ENCODE data around the gene FAM168A. TPM values are rescaled to one million over a fixed set of nuclear protein-coding genes. Genes with fewer than 3 reads are reported as not detected.

FAM168A gene
- total and polyA plus RNA-seq, 2 of the 8 experiments (the other 6 are each of a cell fraction or from before 2014, with no cell fraction given): 17.1 to 21.6 TPM

DNA sequence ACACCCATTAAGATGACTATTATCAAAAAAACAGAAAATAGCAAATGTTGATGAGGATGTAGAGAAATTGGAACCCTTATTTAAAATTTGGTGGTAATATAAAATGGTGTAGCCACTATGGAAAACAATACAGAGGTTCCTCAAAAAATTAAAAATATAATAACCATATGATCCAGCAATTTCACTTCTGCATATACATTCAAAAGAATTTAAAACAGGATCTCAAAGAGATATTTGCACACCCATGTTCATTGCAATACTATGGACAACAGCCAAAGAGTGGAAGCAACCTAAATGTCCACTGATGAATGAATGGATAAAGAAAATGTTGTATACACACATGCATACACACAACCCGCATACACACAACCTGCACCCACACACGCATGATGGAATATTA is 102.2 kb downstream of the FAM168A start (continued):
- TF ChIP-seq CHD7 (IDR thresholded peaks at IDR 0.05; ENCODE audit: insufficient replicate concordance, low read length): no peak
- no peak for TF ChIP-seq JUND (IDR thresholded peaks at IDR 0.05; ENCODE audit: low read length)
- TF ChIP-seq NRF1 (IDR thresholded peaks at IDR 0.05; ENCODE audit: low read depth, low read length): no peak
- TF ChIP-seq, protein P1, sequence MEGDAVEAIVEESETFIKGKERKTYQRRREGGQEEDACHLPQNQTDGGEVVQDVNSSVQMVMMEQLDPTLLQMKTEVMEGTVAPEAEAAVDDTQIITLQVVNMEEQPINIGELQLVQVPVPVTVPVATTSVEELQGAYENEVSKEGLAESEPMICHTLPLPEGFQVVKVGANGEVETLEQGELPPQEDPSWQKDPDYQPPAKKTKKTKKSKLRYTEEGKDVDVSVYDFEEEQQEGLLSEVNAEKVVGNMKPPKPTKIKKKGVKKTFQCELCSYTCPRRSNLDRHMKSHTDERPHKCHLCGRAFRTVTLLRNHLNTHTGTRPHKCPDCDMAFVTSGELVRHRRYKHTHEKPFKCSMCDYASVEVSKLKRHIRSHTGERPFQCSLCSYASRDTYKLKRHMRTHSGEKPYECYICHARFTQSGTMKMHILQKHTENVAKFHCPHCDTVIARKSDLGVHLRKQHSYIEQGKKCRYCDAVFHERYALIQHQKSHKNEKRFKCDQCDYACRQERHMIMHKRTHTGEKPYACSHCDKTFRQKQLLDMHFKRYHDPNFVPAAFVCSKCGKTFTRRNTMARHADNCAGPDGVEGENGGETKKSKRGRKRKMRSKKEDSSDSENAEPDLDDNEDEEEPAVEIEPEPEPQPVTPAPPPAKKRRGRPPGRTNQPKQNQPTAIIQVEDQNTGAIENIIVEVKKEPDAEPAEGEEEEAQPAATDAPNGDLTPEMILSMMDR (IDR thresholded peaks at IDR 0.05; ENCODE audit: control extremely low read depth in 1 of 3, insufficient read depth in 1 of 3, low read depth in 1 of 3, low read length in 3 of 3): no peak
- TF ChIP-seq PHF8 (conservative IDR thresholded peaks at IDR 0.05; ENCODE audit: low read depth, low read length): no peak
- no peak for TF ChIP-seq SP2 (IDR thresholded peaks at IDR 0.05; ENCODE audit: low read length)
- TF ChIP-seq YY1 (IDR thresholded peaks at IDR 0.05; ENCODE audit: low read depth, low read length): no peak
- no peak for TF ChIP-seq BRCA1 (IDR thresholded peaks at IDR 0.05; ENCODE audit: low read depth, low read length)

All from H1 (cell line).